Nephron progenitor cell (in vitro differentiated cells): Measurements from ENCODE around the gene SLC26A9.
"Not testable (repeated sequence)": the region's sequence is repeated elsewhere in the genome, so short reads cannot be mapped to it uniquely, and the experiment has no call there.

ENCODE experiments used
- DNase-seq: peaks from one replicate; pipeline ENCODE4 v3.0.0; 2021
- H3K27ac Mint-ChIP-seq: 2 replicates; pipeline ENCODE4 v1.8.0; 2021; ENCODE audit warnings: mild to moderate bottlenecking, moderate library complexity, mixed read lengths
- H3K27me3 Mint-ChIP-seq: 2 replicates; pipeline ENCODE4 v1.8.0; 2021; ENCODE audit warnings: mild to moderate bottlenecking, low read depth, mixed read lengths; ENCODE audit not compliant: poor library complexity
- H3K36me3 Mint-ChIP-seq: 2 replicates; pipeline ENCODE4 v1.8.0; 2021; ENCODE audit warnings: low read depth, mixed read lengths
- H3K4me1 Mint-ChIP-seq: 2 replicates; pipeline ENCODE4 v1.8.0; 2021; ENCODE audit warnings: mixed read lengths
- H3K4me3 Mint-ChIP-seq: 2 replicates; pipeline ENCODE4 v1.8.0; 2021; ENCODE audit warnings: mild to moderate bottlenecking, moderate library complexity, mixed read lengths
- H3K9me3 Mint-ChIP-seq: 2 replicates; pipeline ENCODE4 v1.8.0; 2021; ENCODE audit warnings: mild to moderate bottlenecking, moderate library complexity, mixed read lengths
- CTCF ChIP-seq: fragments of 200-600 bp; sonication (generic); IDR thresholded peaks from 2 replicates; pipeline ENCODE4 v1.5.0; 2021; ENCODE audit warnings: antibody characterized with exemption

Gene SLC26A9

GRCh38 chr1:205914155-205914507 lies 29.1 kb downstream of the SLC26A9 start:
- Mint-ChIP-seq H3K36me3 (no peaks in the 10 kb centered on the region), H3K27ac (no peak overlapping the region), H3K4me1 (peaks cover 19% of the 10 kb centered on the region), H3K27me3 (peaks cover 24% of the 10 kb centered on the region), H3K4me3 (no peak overlapping the region), H3K9me3 (no peaks in the 10 kb centered on the region)
- DNase-seq: no peak
- TF ChIP-seq CTCF: no peak

GRCh38 chr1:205913451-205914154 lies 29.7 kb downstream of the SLC26A9 start:
- Mint-ChIP-seq H3K27ac (peak overlapping the region; percentile 22), H3K9me3 (no peaks in the 10 kb centered on the region), H3K4me1 (peaks cover 15% of the 10 kb centered on the region), H3K27me3 (peaks cover 25% of the 10 kb centered on the region), H3K36me3 (no peaks in the 10 kb centered on the region), H3K4me3 (no peak overlapping the region)
- no peak for TF ChIP-seq CTCF
- DNase-seq: no peak

- H3K9me3 Mint-ChIP-seq: peaks cover 21% of the 10 kb centered on the region
- H3K27me3 Mint-ChIP-seq: peaks cover 14% of the 10 kb centered on the region
- no peaks in the 10 kb centered on the region for H3K4me1 Mint-ChIP-seq
- H3K36me3 Mint-ChIP-seq: peaks cover 5% of the 10 kb centered on the region
- TF ChIP-seq CTCF: peak; percentile 43
- DNase-seq: no peak
- no peak overlapping the region for H3K4me3 Mint-ChIP-seq
- no peak overlapping the region for H3K27ac Mint-ChIP-seq
Observed at GRCh38 chr1:205907794-205908193, 35.5 kb downstream of the SLC26A9 start.

GRCh38 chr1:205905095-205905494 lies 38.2 kb downstream of the SLC26A9 start:
- Mint-ChIP-seq H3K9me3 (peaks cover 48% of the 10 kb centered on the region), H3K36me3 (peaks cover 14% of the 10 kb centered on the region), H3K27me3 (peaks cover 10% of the 10 kb centered on the region)
- not testable (repeated sequence) for H3K4me3 Mint-ChIP-seq, H3K4me1 Mint-ChIP-seq, DNase-seq, H3K27ac Mint-ChIP-seq

GRCh38 chr1:205896351-205896750 lies 46.9 kb downstream of the SLC26A9 start:
- H3K27me3 Mint-ChIP-seq: no peaks in the 10 kb centered on the region
- no peak overlapping the region for H3K4me3 Mint-ChIP-seq
- no peak overlapping the region for H3K27ac Mint-ChIP-seq
- H3K4me1 Mint-ChIP-seq: no peaks in the 10 kb centered on the region
- H3K9me3 Mint-ChIP-seq: peaks cover 74% of the 10 kb centered on the region
- no peak for DNase-seq
- peaks cover 71% of the 10 kb centered on the region for H3K36me3 Mint-ChIP-seq
- TF ChIP-seq CTCF: no peak

GRCh38 chr1:205894119-205894518 lies 49.1 kb downstream of the SLC26A9 start:
- Mint-ChIP-seq H3K9me3 (peaks cover 69% of the 10 kb centered on the region), H3K36me3 (peaks cover 75% of the 10 kb centered on the region)
- not testable (repeated sequence) for H3K27me3 Mint-ChIP-seq, DNase-seq, H3K27ac Mint-ChIP-seq, H3K4me1 Mint-ChIP-seq, H3K4me3 Mint-ChIP-seq

- Mint-ChIP-seq H3K9me3 (peaks cover 54% of the 10 kb centered on the region), H3K36me3 (peaks cover 58% of the 10 kb centered on the region)
- not testable (repeated sequence) for DNase-seq, H3K4me1 Mint-ChIP-seq, H3K4me3 Mint-ChIP-seq, H3K27ac Mint-ChIP-seq, H3K27me3 Mint-ChIP-seq
Observed at GRCh38 chr1:205892175-205892574, 51.1 kb downstream of the SLC26A9 start.

- DNase-seq, H3K4me3 Mint-ChIP-seq, H3K27me3 Mint-ChIP-seq, H3K27ac Mint-ChIP-seq, H3K4me1 Mint-ChIP-seq: not testable (repeated sequence)
- Mint-ChIP-seq H3K36me3 (peaks cover 51% of the 10 kb centered on the region), H3K9me3 (peaks cover 47% of the 10 kb centered on the region)
Observed at GRCh38 chr1:205891481-205891880, 51.8 kb downstream of the SLC26A9 start.

- Mint-ChIP-seq H3K9me3 (peaks cover 39% of the 10 kb centered on the region), H3K36me3 (peaks cover 43% of the 10 kb centered on the region)
- not testable (repeated sequence) for H3K27me3 Mint-ChIP-seq, H3K4me1 Mint-ChIP-seq, H3K4me3 Mint-ChIP-seq, H3K27ac Mint-ChIP-seq, DNase-seq
Observed at GRCh38 chr1:205890631-205891030, 52.6 kb downstream of the SLC26A9 start.

- H3K4me3 Mint-ChIP-seq, DNase-seq, H3K27ac Mint-ChIP-seq, H3K4me1 Mint-ChIP-seq, H3K27me3 Mint-ChIP-seq: not testable (repeated sequence)
- H3K9me3 Mint-ChIP-seq: peaks cover 30% of the 10 kb centered on the region
- H3K36me3 Mint-ChIP-seq: peaks cover 33% of the 10 kb centered on the region
Observed at GRCh38 chr1:205889706-205890105, 53.5 kb downstream of the SLC26A9 start.

- not testable (repeated sequence) for H3K27ac Mint-ChIP-seq, H3K4me1 Mint-ChIP-seq, H3K27me3 Mint-ChIP-seq, DNase-seq, H3K4me3 Mint-ChIP-seq
- peaks cover 23% of the 10 kb centered on the region for H3K9me3 Mint-ChIP-seq
- H3K36me3 Mint-ChIP-seq: peaks cover 26% of the 10 kb centered on the region
Observed at GRCh38 chr1:205889006-205889405, 54.2 kb downstream of the SLC26A9 start.
